Prostate gland (tissue), 2 donors: Measurements from ENCODE around the gene RSPH9. TPM values are rescaled to one million over a fixed set of nuclear protein-coding genes. Genes with fewer than 3 reads are reported as not detected.
A peak's percentile ranks its signal among the peaks of the same experiment; 100 is the strongest.

Experiments used
- DNase-seq: peaks from one replicate; pipeline ENCODE4 v3.0.0-alpha.2; 2019; ENCODE audit warnings: low spot score
- H3K27ac ChIP-seq, 2 donors: fragments of 200-600 bp; sonication (generic); 2 replicates each; pipeline ENCODE4 v1.5.1; 2017 to 2019
- H3K27me3 ChIP-seq: fragments of 200-600 bp; sonication (generic); replicated peaks from 2 replicates; pipeline ENCODE4 v1.5.1; 2019; ENCODE audit not compliant: insufficient read depth
- H3K36me3 ChIP-seq, 2 donors: fragments of 200-600 bp; sonication (generic); 1 replicate in 1 of 2; 2 replicates in 1 of 2; pipeline versions ENCODE4 v1.5.1 to v1.8.1; 2017 to 2019
- H3K4me1 ChIP-seq: fragments of 200-600 bp; sonication (generic); replicated peaks from 2 replicates; pipeline ENCODE4 v1.5.1; 2019
- H3K4me3 ChIP-seq, 2 donors: fragments of 200-600 bp; sonication (generic); 2 replicates each; pipeline ENCODE4 v1.5.1; 2017 to 2019
- H3K9me3 ChIP-seq: fragments of 200-600 bp; sonication (generic); 2 replicates; pipeline ENCODE4 v1.5.1; 2017
- POLR2A ChIP-seq: fragments of 450-650 bp; IDR thresholded peaks from one replicate; pipeline ENCODE4 v1.6.1; 2016; ENCODE audit warnings: antibody characterized with exemption, mild to moderate bottlenecking
- POLR2AphosphoS5 ChIP-seq: sonication (generic); formaldehyde crosslinking; IDR thresholded peaks from one replicate; pipeline ENCODE4 v1.6.1; 2017; ENCODE audit warnings: antibody characterized with exemption
- WGBS: methylation state at CpG from one replicate; pipeline ENCODE4 v1.1.5; 2018; 5-methylcytosine and 5-hydroxymethylcytosine counted together
- intact Hi-C: fragments of 100-400 bp; cut with DNase I; formaldehyde crosslinking; loops from one replicate; pipeline ENCODE4 v1.14.2; 2022
- total RNA-seq, 2 donors: library from RNA; depleted of rRNA; stranded (reverse); fragments of >200 nt; gene quantifications; one replicate each; pipeline ENCODE4 v1.1.0, GENCODE V29; 2016
- TF ChIP-seq, protein P1 (sequence below), 4 experiments: fragments of 200-600 bp in 2 of 4; fragments of 450-650 bp in 2 of 4; sonication (generic) in 2 of 4; IDR thresholded peaks; 1 replicate in 3 of 4; 2 replicates in 1 of 4; pipeline ENCODE4 v1.5.1; 2016 to 2019; ENCODE audit warnings: antibody characterized with exemption in 4 of 4, mild to moderate bottlenecking in 2 of 4, moderate library complexity in 2 of 4

The RSPH9 gene
- total RNA-seq, 2 donors from 2014 or later = 0.23 to 1.9 TPM

DNA sequence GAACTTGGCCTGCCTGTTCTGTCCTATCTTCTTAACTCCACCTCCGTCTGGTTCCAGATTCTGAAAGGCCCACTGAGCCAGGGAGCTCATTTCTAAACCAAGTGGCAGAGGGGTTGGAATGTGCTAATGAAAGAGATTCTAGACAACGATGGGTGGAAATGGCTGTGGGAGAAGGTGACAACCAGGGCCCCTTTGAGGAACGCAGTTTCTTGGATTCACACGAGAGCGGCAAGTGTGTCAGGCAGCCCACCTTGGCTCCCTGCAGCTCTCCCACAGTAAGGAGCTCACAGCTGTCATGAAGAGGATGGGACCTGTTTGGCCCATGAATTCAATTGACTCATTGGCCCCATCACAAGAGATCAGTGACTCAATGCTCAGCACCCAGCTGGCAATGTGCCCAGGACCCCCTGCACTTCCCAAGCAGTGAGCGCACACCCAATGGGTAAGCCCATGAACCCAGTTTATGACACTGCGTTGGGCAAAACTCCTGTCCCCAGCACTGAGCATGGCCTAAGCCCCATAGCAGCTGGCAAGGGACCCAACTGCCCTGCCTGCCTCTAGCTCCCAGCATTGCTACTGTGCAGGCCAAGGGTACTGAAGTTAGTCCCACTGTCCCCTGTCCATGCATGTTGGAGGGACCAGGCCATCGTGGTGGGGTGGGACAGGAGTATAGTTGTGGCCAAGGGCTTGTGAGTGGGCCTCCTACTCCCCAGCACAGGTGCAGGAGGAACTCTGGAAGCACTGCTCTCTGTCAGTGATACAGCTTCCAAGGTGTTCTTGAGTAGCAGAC, 26.4 kb downstream of the RSPH9 start:
- Histone ChIP-seq H3K4me1 (peaks cover 15% of the 10 kb centered on the region), H3K27ac (peak overlapping the region in 1 of 2 donors; percentile 73), H3K4me3 (no peak overlapping the region), H3K27me3 (no peaks in the 10 kb centered on the region), H3K9me3 (no peaks in the 10 kb centered on the region), H3K36me3 (no peaks in the 10 kb centered on the region)
- TF ChIP-seq POLR2A (no peak), POLR2AphosphoS5 (no peak)
- TF ChIP-seq, protein P1, sequence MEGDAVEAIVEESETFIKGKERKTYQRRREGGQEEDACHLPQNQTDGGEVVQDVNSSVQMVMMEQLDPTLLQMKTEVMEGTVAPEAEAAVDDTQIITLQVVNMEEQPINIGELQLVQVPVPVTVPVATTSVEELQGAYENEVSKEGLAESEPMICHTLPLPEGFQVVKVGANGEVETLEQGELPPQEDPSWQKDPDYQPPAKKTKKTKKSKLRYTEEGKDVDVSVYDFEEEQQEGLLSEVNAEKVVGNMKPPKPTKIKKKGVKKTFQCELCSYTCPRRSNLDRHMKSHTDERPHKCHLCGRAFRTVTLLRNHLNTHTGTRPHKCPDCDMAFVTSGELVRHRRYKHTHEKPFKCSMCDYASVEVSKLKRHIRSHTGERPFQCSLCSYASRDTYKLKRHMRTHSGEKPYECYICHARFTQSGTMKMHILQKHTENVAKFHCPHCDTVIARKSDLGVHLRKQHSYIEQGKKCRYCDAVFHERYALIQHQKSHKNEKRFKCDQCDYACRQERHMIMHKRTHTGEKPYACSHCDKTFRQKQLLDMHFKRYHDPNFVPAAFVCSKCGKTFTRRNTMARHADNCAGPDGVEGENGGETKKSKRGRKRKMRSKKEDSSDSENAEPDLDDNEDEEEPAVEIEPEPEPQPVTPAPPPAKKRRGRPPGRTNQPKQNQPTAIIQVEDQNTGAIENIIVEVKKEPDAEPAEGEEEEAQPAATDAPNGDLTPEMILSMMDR (IDR thresholded peaks at IDR 0.05) = no peak
- no peak for DNase-seq
- intact Hi-C loops = no loop called here
- 89% methylated on average over 8 of the region's 8 CpGs for WGBS

- Histone ChIP-seq H3K4me3 (no peak overlapping the region), H3K9me3 (no peaks in the 10 kb centered on the region), H3K36me3 (peaks cover 3 to 4% of the 10 kb centered on the region in 2 donors), H3K4me1 (peaks cover 15% of the 10 kb centered on the region), H3K27me3 (no peaks in the 10 kb centered on the region), H3K27ac (peak overlapping the region in 1 of 2 donors; percentile 73)
- DNase-seq = no peak
- 76% methylated on average over 16 of the region's 16 CpGs for WGBS
- TF ChIP-seq POLR2A (no peak), POLR2AphosphoS5 (no peak)
- TF ChIP-seq, protein P1 (IDR thresholded peaks at IDR 0.05) = no peak
- intact Hi-C loops = no loop called here
Measured at GRCh38 chr6:43671801-43672690, 27.2 kb downstream of the RSPH9 start.

GRCh38 chr6:43673444-43674084, 28.7 kb downstream of the RSPH9 start:
- Histone ChIP-seq H3K9me3 (no peaks in the 10 kb centered on the region), H3K36me3 (peaks cover 3 to 11% of the 10 kb centered on the region in 2 donors), H3K4me1 (peaks cover 3% of the 10 kb centered on the region), H3K27me3 (no peaks in the 10 kb centered on the region), H3K27ac (no peak overlapping the region), H3K4me3 (no peak overlapping the region)
- TF ChIP-seq POLR2A (no peak), POLR2AphosphoS5 (no peak)
- TF ChIP-seq, protein P1 (IDR thresholded peaks at IDR 0.05) = no peak
- no peak for DNase-seq
- intact Hi-C loops = no loop called here
- WGBS = 51% methylated on average over 15 of the region's 15 CpGs

DNA sequence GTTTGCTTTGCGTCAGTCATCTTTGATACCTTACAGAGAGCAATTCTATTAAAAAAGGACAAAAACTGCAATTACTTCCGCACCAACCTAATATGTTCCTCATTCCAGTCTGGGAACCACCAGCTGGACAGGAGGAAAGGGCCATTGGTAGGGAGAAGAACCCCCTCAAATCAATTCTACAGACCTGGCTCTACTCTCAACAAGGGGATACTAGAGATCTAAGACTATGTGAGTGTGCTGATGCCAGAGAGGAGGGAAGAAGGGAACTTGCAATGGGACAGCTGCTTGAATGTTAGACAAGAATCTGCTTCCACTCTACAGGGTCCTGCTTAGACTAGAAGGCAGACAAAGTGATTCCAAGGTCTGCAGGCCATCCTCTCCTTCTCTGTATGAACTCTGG, 29.5 kb downstream of the RSPH9 start:
- TF ChIP-seq POLR2A = no peak
- no peak for TF ChIP-seq POLR2AphosphoS5
- TF ChIP-seq, protein P1 (IDR thresholded peaks at IDR 0.05) = no peak
- WGBS = 88% methylated on average over 2 of the region's 2 CpGs
- Histone ChIP-seq H3K4me3 (no peak overlapping the region), H3K36me3 (peaks cover 3 to 11% of the 10 kb centered on the region in 2 donors), H3K27me3 (no peaks in the 10 kb centered on the region), H3K9me3 (no peaks in the 10 kb centered on the region), H3K27ac (no peak overlapping the region), H3K4me1 (peaks cover 2% of the 10 kb centered on the region)
- no peak for DNase-seq
- intact Hi-C loops = no loop called here
